Peyer's patch (tissue), 4 donors: ENCODE data around the gene CD59.

Experiments
- POLR2A ChIP-seq, 2 donors: fragments of 450-650 bp; IDR thresholded peaks; one replicate each; pipeline ENCODE4 v1.5.1; 2017; ENCODE audit warnings: antibody characterized with exemption in 2 of 2, mild to moderate bottlenecking in 2 of 2, moderate library complexity in 2 of 2
- TF ChIP-seq, protein P1 (sequence below), 6 experiments: fragments of 450-650 bp in 4 of 6; fragments of 200-600 bp in 2 of 6; sonication (generic) in 1 of 6; IDR thresholded peaks; one replicate each; pipeline ENCODE4 v1.5.1; 2017 to 2019; ENCODE audit warnings: antibody characterized with exemption in 6 of 6, mild to moderate bottlenecking in 3 of 6, moderate library complexity in 1 of 6

GRCh38 chr11:33698921-33699320 is 37.3 kb downstream of the CD59 start:
- TF ChIP-seq, protein P1, sequence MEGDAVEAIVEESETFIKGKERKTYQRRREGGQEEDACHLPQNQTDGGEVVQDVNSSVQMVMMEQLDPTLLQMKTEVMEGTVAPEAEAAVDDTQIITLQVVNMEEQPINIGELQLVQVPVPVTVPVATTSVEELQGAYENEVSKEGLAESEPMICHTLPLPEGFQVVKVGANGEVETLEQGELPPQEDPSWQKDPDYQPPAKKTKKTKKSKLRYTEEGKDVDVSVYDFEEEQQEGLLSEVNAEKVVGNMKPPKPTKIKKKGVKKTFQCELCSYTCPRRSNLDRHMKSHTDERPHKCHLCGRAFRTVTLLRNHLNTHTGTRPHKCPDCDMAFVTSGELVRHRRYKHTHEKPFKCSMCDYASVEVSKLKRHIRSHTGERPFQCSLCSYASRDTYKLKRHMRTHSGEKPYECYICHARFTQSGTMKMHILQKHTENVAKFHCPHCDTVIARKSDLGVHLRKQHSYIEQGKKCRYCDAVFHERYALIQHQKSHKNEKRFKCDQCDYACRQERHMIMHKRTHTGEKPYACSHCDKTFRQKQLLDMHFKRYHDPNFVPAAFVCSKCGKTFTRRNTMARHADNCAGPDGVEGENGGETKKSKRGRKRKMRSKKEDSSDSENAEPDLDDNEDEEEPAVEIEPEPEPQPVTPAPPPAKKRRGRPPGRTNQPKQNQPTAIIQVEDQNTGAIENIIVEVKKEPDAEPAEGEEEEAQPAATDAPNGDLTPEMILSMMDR (IDR thresholded peaks at IDR 0.05), result no peak
- TF ChIP-seq POLR2A (IDR thresholded peaks at IDR 0.05), result no peak
